Left lung (tissue), 10 donors: ENCODE measurements around the gene GRIP2. TPM values are rescaled to one million over a fixed set of nuclear protein-coding genes. Genes with fewer than 3 reads are reported as not detected.
A peak's percentile ranks its signal among the peaks of the same experiment; 100 is the strongest.

Experiments
- ATAC-seq: fragments of 200-7000 bp; cut with Tn5 transposase; one replicate; pipeline ENCODE4 v1.9.1; 2020; ENCODE audit warnings: moderate library complexity
- DNase-seq, 4 donors: peaks; one replicate each; pipeline ENCODE4 v3.0.0-alpha.2; 2013 to 2020
- H3K27ac ChIP-seq, 2 donors: fragments of 200-600 bp; sonication (generic) in 1 of 2; one replicate each; pipeline versions ENCODE4 v1.5.0 to v1.8.0; 2020 to 2021
- H3K27me3 ChIP-seq, 2 donors: fragments of 200-600 bp; sonication (generic) in 1 of 2; one replicate each; pipeline versions ENCODE4 v1.5.0 to v1.8.0; 2020 to 2021
- H3K36me3 ChIP-seq, 2 donors: fragments of 200-600 bp; sonication (generic) in 1 of 2; one replicate each; pipeline versions ENCODE4 v1.5.0 to v1.8.0; 2020 to 2021
- H3K4me1 ChIP-seq, 2 donors: fragments of 200-600 bp; one replicate each; pipeline ENCODE4 v1.8.0; 2021
- H3K4me3 ChIP-seq, 2 donors: fragments of 200-600 bp; sonication (generic) in 1 of 2; one replicate each; pipeline versions ENCODE4 v1.5.0 to v1.8.0; 2020 to 2021; ENCODE audit warnings: mild to moderate bottlenecking in 1 of 2
- H3K9me3 ChIP-seq, 2 donors: fragments of 200-600 bp; sonication (generic) in 1 of 2; one replicate each; pipeline versions ENCODE4 v1.5.0 to v1.8.0; 2020 to 2021
- CTCF ChIP-seq, 2 donors: fragments of 200-600 bp; sonication (generic) in 1 of 2; IDR thresholded peaks; one replicate each; pipeline versions ENCODE4 v1.5.0 to v1.8.0; 2021; ENCODE audit warnings: antibody characterized with exemption in 2 of 2
- intact Hi-C, 2 donors: fragments of 100-400 bp; cut with DNase I; formaldehyde crosslinking; loops; one replicate each; pipeline versions ENCODE4 v1.11.2 to v1.14.2; 2022
- polyA plus RNA-seq, 6 donors: library from polyadenylated mRNA; unstranded; fragments of 120-200 nt; gene quantifications; one replicate each; pipeline ENCODE4 v1.2.1, GENCODE V29; 2013; ENCODE audit not compliant: insufficient read length in 6 of 6
- total RNA-seq, 2 donors: library from RNA; stranded (reverse); fragmentation: NEBNext Ultra II Directional; extraction: Animal tissue kit (Norgen Biotek cat#: 25700); gene quantifications; one replicate each; pipeline ENCODE4 v1.2.1, GENCODE V29; 2021
- donor health status: DM: no; HTN: yes; CAD: no.
- donor health status: DM: no; HTN: no; CAD: no.

The GRIP2 gene
- total and polyA plus RNA-seq, 8 donors, result 0.31 to 1.9 (median 1.1) TPM

GRCh38 chr3:14568269-14568668 lies 28.1 kb upstream of the GRIP2 start:
- ATAC-seq, result no peak
- H3K4me3 ChIP-seq, result no peak overlapping the region
- no peak for DNase-seq

GRCh38 chr3:14566812-14567211 lies 26.7 kb upstream of the GRIP2 start:
- Histone ChIP-seq H3K9me3 (no peaks in the 10 kb centered on the region), H3K4me3 (no peak overlapping the region), H3K27me3 (peaks cover 0 to 53% of the 10 kb centered on the region in 2 donors), H3K27ac (no peak overlapping the region), H3K4me1 (no peaks in the 10 kb centered on the region), H3K36me3 (no peaks in the 10 kb centered on the region)
- DNase-seq, result no peak
- TF ChIP-seq CTCF (IDR thresholded peaks at IDR 0.05), result no peak
- ATAC-seq, result no peak
- intact Hi-C loops, result no loop called here

More at GRCh38 chr3:14568269-14568668, 28.1 kb upstream of the GRIP2 start:
- intact Hi-C loops, result no loop called here
- H3K4me1 ChIP-seq, result no peaks in the 10 kb centered on the region
- H3K9me3 ChIP-seq, result no peaks in the 10 kb centered on the region
- H3K27me3 ChIP-seq, result peaks cover 0 to 42% of the 10 kb centered on the region in 2 donors
- TF ChIP-seq CTCF (IDR thresholded peaks at IDR 0.05), result no peak
- H3K36me3 ChIP-seq, result no peaks in the 10 kb centered on the region
- H3K27ac ChIP-seq, result no peak overlapping the region

DNA sequence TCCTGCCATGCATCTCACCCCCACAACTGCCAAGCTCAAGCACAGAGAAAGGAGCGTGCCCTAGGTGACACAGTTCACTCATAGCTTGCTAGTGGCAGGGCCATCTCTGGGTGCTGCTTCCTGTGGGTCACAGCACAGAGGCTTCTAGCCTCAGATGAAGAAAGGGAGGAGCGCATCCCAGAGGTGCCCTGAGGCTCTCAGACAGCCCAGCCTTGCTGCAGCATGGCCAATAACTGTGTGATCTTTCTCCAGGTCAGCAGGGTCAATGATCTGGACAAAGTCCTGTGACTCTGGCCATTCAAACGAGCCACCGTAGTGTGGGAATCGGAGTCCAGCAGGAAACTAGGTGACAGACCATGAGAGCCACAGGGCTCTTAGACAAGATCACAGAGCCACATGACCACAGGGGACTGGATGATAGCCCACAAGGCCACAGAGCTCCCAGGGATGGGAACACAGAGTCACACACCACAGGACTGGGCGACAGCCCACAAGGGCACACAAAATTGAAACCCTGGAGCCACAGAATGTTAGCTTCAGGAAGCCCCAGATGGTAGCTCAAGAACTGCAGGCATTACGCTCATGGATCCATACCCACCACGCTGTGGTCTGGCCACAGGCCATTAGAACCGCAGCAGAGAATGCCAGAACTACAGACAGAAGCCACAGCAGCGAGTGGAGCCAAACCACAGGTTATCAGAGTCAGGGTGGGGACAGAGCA lies 25.9 kb upstream of the GRIP2 start:
- DNase-seq, result peak in 1 of 4 donors; percentile 12
- no peak overlapping the region for H3K27ac ChIP-seq
- ATAC-seq, result no peak
- no peak for TF ChIP-seq CTCF (IDR thresholded peaks at IDR 0.05)
- H3K36me3 ChIP-seq, result no peaks in the 10 kb centered on the region
- no peak overlapping the region for H3K4me3 ChIP-seq
- H3K27me3 ChIP-seq, result peaks cover 0 to 61% of the 10 kb centered on the region in 2 donors
- H3K9me3 ChIP-seq, result no peaks in the 10 kb centered on the region
- intact Hi-C loops, result no loop called here
- H3K4me1 ChIP-seq, result no peaks in the 10 kb centered on the region

DNA sequence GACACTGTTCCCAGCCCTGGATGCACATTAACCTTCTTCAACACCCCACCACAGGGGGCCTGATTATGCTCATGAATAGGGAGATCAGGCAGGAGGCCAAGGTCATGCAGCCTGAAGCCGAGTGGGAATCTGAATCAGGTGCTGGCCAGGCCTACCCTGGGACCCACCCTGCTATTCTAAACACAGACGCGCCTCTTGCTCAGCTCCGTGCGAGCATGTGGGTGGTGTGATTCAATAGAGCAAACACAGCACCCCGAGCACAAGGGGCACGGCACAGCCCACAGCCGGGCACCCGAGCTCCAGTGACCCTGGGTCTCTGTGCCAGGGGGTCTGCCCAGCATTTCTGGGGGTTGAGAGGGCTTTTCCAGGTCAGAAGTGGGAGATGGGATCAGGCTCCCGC lies 24.6 kb upstream of the GRIP2 start:
- no peaks in the 10 kb centered on the region for H3K4me1 ChIP-seq
- H3K4me3 ChIP-seq, result no peak overlapping the region
- H3K36me3 ChIP-seq, result no peaks in the 10 kb centered on the region
- intact Hi-C loops, result no loop called here
- H3K27me3 ChIP-seq, result peaks cover 0 to 59% of the 10 kb centered on the region in 2 donors
- no peak overlapping the region for H3K27ac ChIP-seq
- DNase-seq (peak in 1 of 4 donors; percentile 45), ATAC-seq (no peak)
- TF ChIP-seq CTCF (IDR thresholded peaks at IDR 0.05), result no peak
- H3K9me3 ChIP-seq, result no peaks in the 10 kb centered on the region

DNA sequence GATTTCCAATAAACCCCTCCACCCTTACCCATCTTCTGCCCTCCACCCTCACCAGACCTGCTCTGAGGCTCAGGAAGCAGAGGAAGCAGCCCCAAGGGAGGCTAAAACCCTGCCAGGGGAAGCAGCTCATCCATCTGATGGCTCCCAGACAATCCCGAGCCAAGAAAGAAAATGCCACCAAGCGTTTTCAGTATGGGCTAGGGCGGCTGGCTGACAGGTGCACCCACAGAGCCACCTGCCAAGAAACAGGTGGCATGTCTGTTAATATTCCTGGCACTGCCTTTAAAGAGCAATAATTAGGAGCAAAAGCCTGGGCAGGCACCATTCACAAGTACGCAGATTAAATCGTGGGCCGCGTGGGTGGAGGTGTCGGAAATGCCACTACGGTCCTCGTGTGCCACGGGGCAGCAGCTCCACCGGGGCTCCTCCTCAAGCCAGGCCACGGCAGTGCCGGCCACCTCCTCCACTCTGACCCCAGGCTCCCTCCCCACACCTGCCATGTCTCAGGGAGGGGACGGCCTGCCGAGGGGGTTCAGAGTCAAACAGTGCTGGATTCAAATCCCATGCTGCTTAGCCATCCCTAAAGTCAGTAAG lies 23.9 kb upstream of the GRIP2 start:
- DNase-seq (no peak), ATAC-seq (no peak)
- Histone ChIP-seq H3K27ac (no peak overlapping the region), H3K4me1 (no peaks in the 10 kb centered on the region), H3K4me3 (no peak overlapping the region), H3K9me3 (no peaks in the 10 kb centered on the region), H3K36me3 (no peaks in the 10 kb centered on the region), H3K27me3 (peaks cover 0 to 54% of the 10 kb centered on the region in 2 donors)
- intact Hi-C loops, result no loop called here
- no peak for TF ChIP-seq CTCF (IDR thresholded peaks at IDR 0.05)
